ENCODE results near the gene LRP6. TPM values are rescaled to one million over a fixed set of nuclear protein-coding genes. Genes with fewer than 3 reads are reported as not detected.

The LRP6 gene
- total and polyA plus RNA-seq, 12 donors, result 3.5 to 31.9 (median 17.5) TPM

DNA sequence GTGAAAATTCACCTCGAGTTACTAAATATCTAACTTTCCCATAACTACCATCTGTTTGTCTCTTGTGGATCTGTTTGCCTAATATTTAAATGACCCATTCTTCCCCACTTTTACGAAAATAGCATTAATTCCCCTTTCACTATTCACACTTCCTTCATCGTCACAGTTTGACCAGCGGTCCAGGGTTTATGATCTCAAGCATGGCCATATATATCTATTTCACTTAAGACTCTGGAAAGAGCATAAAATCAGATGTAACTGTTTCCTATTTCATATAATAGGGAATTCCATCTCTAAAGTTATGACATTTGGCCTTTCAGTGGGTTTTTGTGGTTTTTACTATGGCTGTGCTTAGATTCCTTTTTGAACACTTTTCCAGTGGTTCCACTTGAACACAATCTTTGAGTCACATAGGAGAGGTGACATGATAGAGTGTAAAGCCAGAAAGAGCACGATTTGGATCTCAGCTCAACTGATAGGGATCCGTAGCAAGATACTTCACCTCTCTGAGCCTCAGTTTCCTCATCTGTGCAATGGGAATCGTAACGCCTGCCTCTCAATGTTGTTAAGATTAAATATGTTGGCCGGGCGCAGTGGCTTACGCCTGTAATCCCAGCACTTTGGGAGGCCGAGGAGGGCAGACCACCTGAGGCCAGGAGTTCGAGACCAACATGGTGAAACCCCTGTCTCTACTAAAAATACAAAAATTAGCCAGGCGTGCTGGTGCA, 196.9 kb downstream of the LRP6 start:
- intact Hi-C loops (cut with DNase I), result loop anchor here in 1 of 2 donors (10.0 kb wide), 1 partner anchor 265 kb away; no protein-coding TSS in a partner anchor
- no peaks in the 10 kb centered on the region for H3K36me3 ChIP-seq (replicated peaks in 1 of 2)
- no peaks in the 10 kb centered on the region for H3K9me3 ChIP-seq (replicated peaks in 1 of 3)
- no peak overlapping the region for H3K27ac ChIP-seq
- H3K4me3 ChIP-seq, result no peak overlapping the region
- 80 to 89% (median 86%) methylated on average over 14 of the region's 14 CpGs for WGBS, 4 donors
- DNase-seq, result no peak
- no peaks in the 10 kb centered on the region for H3K27me3 ChIP-seq
- no peaks in the 10 kb centered on the region for H3K4me1 ChIP-seq (replicated peaks in 1 of 2)
- TF ChIP-seq, protein P1, sequence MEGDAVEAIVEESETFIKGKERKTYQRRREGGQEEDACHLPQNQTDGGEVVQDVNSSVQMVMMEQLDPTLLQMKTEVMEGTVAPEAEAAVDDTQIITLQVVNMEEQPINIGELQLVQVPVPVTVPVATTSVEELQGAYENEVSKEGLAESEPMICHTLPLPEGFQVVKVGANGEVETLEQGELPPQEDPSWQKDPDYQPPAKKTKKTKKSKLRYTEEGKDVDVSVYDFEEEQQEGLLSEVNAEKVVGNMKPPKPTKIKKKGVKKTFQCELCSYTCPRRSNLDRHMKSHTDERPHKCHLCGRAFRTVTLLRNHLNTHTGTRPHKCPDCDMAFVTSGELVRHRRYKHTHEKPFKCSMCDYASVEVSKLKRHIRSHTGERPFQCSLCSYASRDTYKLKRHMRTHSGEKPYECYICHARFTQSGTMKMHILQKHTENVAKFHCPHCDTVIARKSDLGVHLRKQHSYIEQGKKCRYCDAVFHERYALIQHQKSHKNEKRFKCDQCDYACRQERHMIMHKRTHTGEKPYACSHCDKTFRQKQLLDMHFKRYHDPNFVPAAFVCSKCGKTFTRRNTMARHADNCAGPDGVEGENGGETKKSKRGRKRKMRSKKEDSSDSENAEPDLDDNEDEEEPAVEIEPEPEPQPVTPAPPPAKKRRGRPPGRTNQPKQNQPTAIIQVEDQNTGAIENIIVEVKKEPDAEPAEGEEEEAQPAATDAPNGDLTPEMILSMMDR (IDR thresholded peaks at IDR 0.05), result no peak
- no peak for TF ChIP-seq POLR2A (IDR thresholded peaks at IDR 0.05)

DNA sequence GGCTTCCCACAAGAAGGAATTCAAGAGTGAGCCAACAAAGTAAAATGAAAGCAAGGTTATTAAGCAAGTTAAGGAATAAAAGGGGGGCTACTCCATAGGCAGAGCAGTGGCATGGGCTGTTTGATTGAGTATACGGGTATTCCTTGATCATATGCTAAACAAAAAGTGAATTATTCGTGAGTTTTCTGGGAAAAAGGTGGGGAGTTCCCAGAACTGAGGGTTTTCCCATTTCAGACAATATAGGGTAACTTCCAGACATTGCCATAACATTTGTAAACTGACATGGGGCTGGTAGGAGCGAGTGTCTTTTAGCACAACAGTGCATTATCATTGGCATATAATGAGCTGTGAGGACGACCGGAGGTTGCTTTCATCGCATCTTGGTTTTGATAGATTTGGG, 198.1 kb downstream of the LRP6 start:
- no peaks in the 10 kb centered on the region for H3K36me3 ChIP-seq (replicated peaks in 1 of 2)
- no peak for DNase-seq
- intact Hi-C loops (cut with DNase I), result no loop called here
- WGBS, 4 donors, result 85 to 89% (median 87%) methylated on average over 6 of the region's 6 CpGs
- no peaks in the 10 kb centered on the region for H3K27me3 ChIP-seq
- no peak overlapping the region for H3K4me3 ChIP-seq
- no peak overlapping the region for H3K27ac ChIP-seq
- TF ChIP-seq POLR2A (IDR thresholded peaks at IDR 0.05), result no peak
- TF ChIP-seq, protein P1 (IDR thresholded peaks at IDR 0.05), result no peak
- no peaks in the 10 kb centered on the region for H3K9me3 ChIP-seq (replicated peaks in 1 of 3)
- no peaks in the 10 kb centered on the region for H3K4me1 ChIP-seq (replicated peaks in 1 of 2)

Small RNA genes within 50 kb of the gene (microRNA-seq; reads per million reads assigned to microRNA genes)
- gene MIR1244-4, result 0 reads per million in 3 donors

Small RNA genes within 50 kb of the gene (small RNA-seq; reads per million reads assigned to genes)
- gene RNU6-318P, result 0 reads per million in 2 donors
- 0 reads per million in 2 donors for gene RNU6-545P

Other genes with a start within 250 kb of the LRP6 start
- gene BCL2L14, start 196.1 kb downstream of the LRP6 start, total RNA-seq, result not detected
- gene BCL2L14, start 196.1 kb downstream of the LRP6 start, polyA plus RNA-seq, result not detected
- gene MANSC1, start 83.2 kb upstream of the LRP6 start, total RNA-seq, result 10 to 100 TPM in 8 of 9 donors, 1 to 10 TPM in 1; 6.3 to 25.3 (median 16.5) TPM
- gene MANSC1, start 83.2 kb upstream of the LRP6 start, polyA plus RNA-seq, result 10 to 100 TPM in 1 of 3 donors, 1 to 10 TPM in 2; 3.9 to 24.3 (median 8.1) TPM
- 10 to 100 TPM in 6 of 9 donors, 1 to 10 TPM in 3; 8.4 to 30.1 (median 15.0) TPM for gene BORCS5, start 90.0 kb upstream of the LRP6 start, total RNA-seq
- 1 to 10 TPM; 3.6 to 8.5 (median 5.5) TPM for gene BORCS5, start 90.0 kb upstream of the LRP6 start, polyA plus RNA-seq

Measured in adrenal gland (tissue), 12 donors.